HEK293 (cell line): ENCODE results near the gene PFDN6.
A peak's percentile ranks its signal among the peaks of the same experiment; 100 is the strongest.

Source experiments
- CTCF ChIA-PET: fragments of 350-600 bp; formaldehyde crosslinking; extraction: SDS; loops from one replicate; lab custom pipeline; 2021; ENCODE audit warnings: antibody characterized with exemption; lab: Yijun Ruan, JAX
- POLR2A ChIA-PET: fragments of 300-600 bp; formaldehyde crosslinking; extraction: SDS; loops from one replicate; lab custom pipeline; 2020; ENCODE audit warnings: antibody characterized with exemption, inconsistent platforms; lab: Yijun Ruan, JAX
- H3K27ac ChIP-seq: fragments of 200-500 bp; sonication (Bioruptor generic); 2 replicates; pipeline ENCODE4 v1.5.1; 2014; ENCODE audit warnings: low read depth, low read length, control low read depth, inconsistent platforms; ENCODE audit errors: extremely low read depth
- H3K36me3 ChIP-seq, 2 experiments: fragments of 200-500 bp in 1 of 2; sonication (Bioruptor generic) in 1 of 2; 1 replicate in 1 of 2; 2 replicates in 1 of 2; pipeline ENCODE4 v1.5.1; 2014 to 2017; ENCODE audit warnings: inconsistent platforms in 2 of 2, low read length in 2 of 2; ENCODE audit not compliant: control insufficient read depth in 2 of 2, insufficient read depth in 1 of 2
- H3K4me1 ChIP-seq: fragments of 200-500 bp; sonication (Bioruptor generic); 2 replicates; pipeline ENCODE4 v1.5.1; 2014; ENCODE audit warnings: mild to moderate bottlenecking, low read length, inconsistent platforms; ENCODE audit not compliant: control insufficient read depth, insufficient read depth
- H3K4me3 ChIP-seq: 2 replicates; pipeline ENCODE4 v1.5.1; 2011; ENCODE audit warnings: low read depth, mild to moderate bottlenecking, control low read depth, low read length, moderate library complexity
- H3K9me3 ChIP-seq: fragments of 200-500 bp; sonication (Bioruptor generic); 2 replicates; pipeline ENCODE4 v1.5.1; 2014; ENCODE audit warnings: low read depth, low read length, inconsistent platforms; ENCODE audit not compliant: control insufficient read depth, insufficient read depth
- CTCF ChIP-seq: fragments of 450-650 bp; formaldehyde crosslinking; IDR thresholded peaks from 2 replicates; pipeline ENCODE4 v1.5.1; 2016; ENCODE audit warnings: missing biosample characterization, missing genetic modification characterization
- PATZ1 ChIP-seq: fragments of 450-650 bp; formaldehyde crosslinking; IDR thresholded peaks from 2 replicates; pipeline ENCODE4 v1.5.1; 2016; ENCODE audit warnings: missing biosample characterization, missing genetic modification characterization
- ZFP37 ChIP-seq: fragments of 450-650 bp; formaldehyde crosslinking; IDR thresholded peaks from 2 replicates; pipeline ENCODE4 v1.5.1; 2016; ENCODE audit warnings: missing biosample characterization, missing genetic modification characterization
- ZFP69B ChIP-seq: fragments of 450-650 bp; formaldehyde crosslinking; IDR thresholded peaks from 2 replicates; pipeline ENCODE4 v1.5.1; 2016; ENCODE audit warnings: missing biosample characterization, missing genetic modification characterization
- ZIC2 ChIP-seq: fragments of 450-650 bp; formaldehyde crosslinking; IDR thresholded peaks from 2 replicates; pipeline ENCODE4 v1.5.1; 2016; ENCODE audit warnings: missing biosample characterization, missing genetic modification characterization
- ZNF280D ChIP-seq: fragments of 450-650 bp; formaldehyde crosslinking; IDR thresholded peaks from 2 replicates; pipeline ENCODE4 v1.5.1; 2016; ENCODE audit warnings: missing biosample characterization, missing genetic modification characterization
- ZNF394 ChIP-seq: fragments of 450-650 bp; formaldehyde crosslinking; IDR thresholded peaks from 2 replicates; pipeline ENCODE4 v1.5.1; 2016; ENCODE audit warnings: missing biosample characterization, missing genetic modification characterization, mild to moderate bottlenecking, moderate library complexity, borderline replicate concordance
- ZNF514 ChIP-seq: fragments of 450-650 bp; formaldehyde crosslinking; IDR thresholded peaks from 2 replicates; pipeline ENCODE4 v1.5.1; 2016; ENCODE audit warnings: missing biosample characterization, missing genetic modification characterization
- ZNF571 ChIP-seq: fragments of 450-650 bp; formaldehyde crosslinking; IDR thresholded peaks from 2 replicates; pipeline ENCODE4 v1.5.0; 2017; ENCODE audit warnings: missing biosample characterization, missing genetic modification characterization
- ZNF600 ChIP-seq: fragments of 450-650 bp; formaldehyde crosslinking; IDR thresholded peaks from 2 replicates; pipeline ENCODE4 v1.5.1; 2016; ENCODE audit warnings: missing biosample characterization, missing genetic modification characterization
- ZNF654 ChIP-seq: fragments of 450-650 bp; formaldehyde crosslinking; IDR thresholded peaks from 2 replicates; pipeline ENCODE4 v1.5.1; 2016; ENCODE audit warnings: low read depth, missing biosample characterization, missing genetic modification characterization
- ZNF677 ChIP-seq: fragments of 450-650 bp; IDR thresholded peaks from 2 replicates; pipeline ENCODE4 v1.5.0; 2018; ENCODE audit warnings: missing biosample characterization, mild to moderate bottlenecking, missing genetic modification characterization, moderate library complexity
- ZNF792 ChIP-seq: fragments of 450-650 bp; formaldehyde crosslinking; IDR thresholded peaks from 2 replicates; pipeline ENCODE4 v1.5.1; 2016; ENCODE audit warnings: missing biosample characterization, missing genetic modification characterization
- ZNF830 ChIP-seq: fragments of 450-650 bp; IDR thresholded peaks from 2 replicates; pipeline ENCODE4 v1.5.0; 2018; ENCODE audit warnings: missing biosample characterization, missing genetic modification characterization, low read depth, mild to moderate bottlenecking, moderate library complexity
- ZSCAN30 ChIP-seq: fragments of 450-650 bp; IDR thresholded peaks from 2 replicates; pipeline ENCODE4 v1.5.1; 2018; ENCODE audit warnings: missing biosample characterization, mild to moderate bottlenecking, missing genetic modification characterization, moderate library complexity
- TF ChIP-seq, protein P1 (sequence below): fragments of 450-650 bp; formaldehyde crosslinking; IDR thresholded peaks from 2 replicates; pipeline ENCODE4 v1.5.1; 2017; ENCODE audit warnings: missing biosample characterization, missing genetic modification characterization

PFDN6 gene

DNA sequence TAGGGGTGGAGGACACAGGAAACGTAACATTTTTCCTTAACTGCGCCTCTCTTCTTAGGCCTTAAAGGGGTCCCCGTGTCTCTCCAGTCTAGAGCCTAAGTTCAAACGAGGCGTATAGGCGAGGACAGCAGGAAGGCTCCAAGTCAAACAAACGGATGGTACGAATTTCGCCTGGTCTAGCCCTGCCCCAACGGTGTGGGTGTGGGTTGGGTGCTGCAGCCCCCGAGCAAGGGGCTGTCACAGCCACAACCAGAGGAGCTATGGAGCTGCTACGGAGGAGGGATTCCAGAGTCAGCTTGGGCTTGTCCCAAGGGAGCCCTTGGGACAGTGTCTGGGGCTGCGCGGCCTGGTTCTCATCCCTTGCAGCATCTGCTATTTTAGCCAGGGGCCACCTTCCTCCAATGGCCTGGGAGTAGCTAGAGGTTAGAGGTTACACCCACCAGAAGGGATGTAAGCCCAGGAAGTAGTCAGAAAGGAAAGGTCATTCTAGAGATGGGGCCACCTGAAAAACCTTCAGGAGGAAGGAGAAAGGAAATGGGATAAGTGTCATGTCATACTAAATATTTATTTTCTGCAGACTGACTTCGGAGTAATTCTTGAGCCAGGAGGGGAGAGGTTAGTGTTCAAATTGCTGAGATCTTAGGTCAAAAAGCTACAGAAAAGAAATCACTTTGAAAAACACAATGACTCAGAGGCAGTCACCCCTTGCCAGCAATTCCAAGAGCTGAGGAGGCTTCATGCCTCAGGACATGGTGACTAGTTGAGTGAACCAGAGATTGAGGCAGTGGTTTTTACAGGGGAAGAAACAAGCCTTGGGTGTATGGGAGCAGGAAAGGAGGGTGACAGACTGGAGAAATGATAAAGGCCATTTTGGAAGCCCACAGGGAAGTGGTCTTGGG is 39.4 kb upstream of the PFDN6 start (continued):
- TF ChIP-seq CTCF (tag by site-specific recombination) (no peak), ZNF654 (no peak), ZNF394 (tag by site-specific recombination) (no peak), ZNF600 (tag by site-specific recombination) (0 out of 2 replicates have a peak, but pooled peaks have one; percentile 32), ZSCAN30 (0 out of 2 replicates have a peak, but pooled peaks have one; percentile 13), PATZ1 (tag by site-specific recombination) (no peak; the same call in 1 of the 2 replicates), ZNF571 (tag by site-specific recombination) (no peak), ZFP69B (tag by site-specific recombination) (0 out of 2 replicates have a peak, but pooled peaks have one; percentile 36), ZNF677 (tag by site-specific recombination) (no peak), ZNF792 (tag by site-specific recombination) (no peak)
- TF ChIP-seq, protein P1, sequence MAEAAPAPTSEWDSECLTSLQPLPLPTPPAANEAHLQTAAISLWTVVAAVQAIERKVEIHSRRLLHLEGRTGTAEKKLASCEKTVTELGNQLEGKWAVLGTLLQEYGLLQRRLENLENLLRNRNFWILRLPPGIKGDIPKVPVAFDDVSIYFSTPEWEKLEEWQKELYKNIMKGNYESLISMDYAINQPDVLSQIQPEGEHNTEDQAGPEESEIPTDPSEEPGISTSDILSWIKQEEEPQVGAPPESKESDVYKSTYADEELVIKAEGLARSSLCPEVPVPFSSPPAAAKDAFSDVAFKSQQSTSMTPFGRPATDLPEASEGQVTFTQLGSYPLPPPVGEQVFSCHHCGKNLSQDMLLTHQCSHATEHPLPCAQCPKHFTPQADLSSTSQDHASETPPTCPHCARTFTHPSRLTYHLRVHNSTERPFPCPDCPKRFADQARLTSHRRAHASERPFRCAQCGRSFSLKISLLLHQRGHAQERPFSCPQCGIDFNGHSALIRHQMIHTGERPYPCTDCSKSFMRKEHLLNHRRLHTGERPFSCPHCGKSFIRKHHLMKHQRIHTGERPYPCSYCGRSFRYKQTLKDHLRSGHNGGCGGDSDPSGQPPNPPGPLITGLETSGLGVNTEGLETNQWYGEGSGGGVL (tag by site-specific recombination): no peak

- ChIA-PET POLR2A (interaction anchor here (2.8 to 4.8 kb wide), 5 partner anchors 12 to 279 kb away, joined by 12 to 65 read pairs (median 30); partner anchors contain the start of genes B3GALT4, RING1, RPS18 and VPS52), CTCF (interaction anchor here (0.6 to 6.1 kb wide), 10 partner anchors 12 to 412 kb away, joined by 3 to 76 read pairs (median 6); partner anchors contain the start of genes HSD17B8, RPS18, TAP2 and VPS52)
- H3K4me3 ChIP-seq: no peak overlapping the region
These were observed 38.7 kb upstream of the PFDN6 start for GRCh38 chr6:33250731-33251130.

More at GRCh38 chr6:33250731-33251130, 38.7 kb upstream of the PFDN6 start:
- TF ChIP-seq ZIC2 (tag by site-specific recombination): no peak
- no peak for TF ChIP-seq ZFP37
- TF ChIP-seq ZNF830: no peak
- no peak for TF ChIP-seq ZNF280D
- no peak for TF ChIP-seq ZNF514 (tag by site-specific recombination)
- Histone ChIP-seq H3K4me1 (peaks cover 12% of the 10 kb centered on the region), H3K9me3 (no peaks in the 10 kb centered on the region), H3K27ac (no peak overlapping the region), H3K36me3 (peaks cover 14 to 20% of the 10 kb centered on the region in 2 experiments; a peak in 2 of 3 replicates)
